ENCODE results near the gene SNX6.

DNA sequence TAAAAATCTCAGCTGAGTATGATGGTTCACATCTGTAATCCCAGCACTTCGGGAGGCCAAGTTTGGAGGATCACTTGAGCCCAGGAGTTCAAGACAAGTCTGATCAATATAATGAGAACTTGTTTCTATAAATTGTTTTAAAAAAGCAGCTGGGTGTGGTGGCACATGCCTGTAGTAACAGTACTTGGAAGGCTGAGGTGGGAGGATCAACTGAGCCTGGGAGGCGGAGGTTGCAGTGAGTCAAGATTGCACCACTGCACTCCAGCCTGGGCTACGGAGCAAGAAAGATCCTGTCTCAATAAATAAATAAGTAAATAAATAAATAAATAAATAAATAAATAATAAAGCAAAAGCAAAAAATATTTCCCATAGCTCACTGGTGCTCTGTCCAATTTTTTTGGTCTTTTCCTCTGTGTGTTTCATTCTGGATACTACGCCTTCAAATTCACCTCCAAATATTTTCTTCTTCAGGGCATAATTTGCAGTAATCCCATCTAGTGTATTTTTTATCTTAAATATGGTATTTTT lies 32.7 kb upstream of the SNX6 start:
- TF ChIP-seq, protein P1, sequence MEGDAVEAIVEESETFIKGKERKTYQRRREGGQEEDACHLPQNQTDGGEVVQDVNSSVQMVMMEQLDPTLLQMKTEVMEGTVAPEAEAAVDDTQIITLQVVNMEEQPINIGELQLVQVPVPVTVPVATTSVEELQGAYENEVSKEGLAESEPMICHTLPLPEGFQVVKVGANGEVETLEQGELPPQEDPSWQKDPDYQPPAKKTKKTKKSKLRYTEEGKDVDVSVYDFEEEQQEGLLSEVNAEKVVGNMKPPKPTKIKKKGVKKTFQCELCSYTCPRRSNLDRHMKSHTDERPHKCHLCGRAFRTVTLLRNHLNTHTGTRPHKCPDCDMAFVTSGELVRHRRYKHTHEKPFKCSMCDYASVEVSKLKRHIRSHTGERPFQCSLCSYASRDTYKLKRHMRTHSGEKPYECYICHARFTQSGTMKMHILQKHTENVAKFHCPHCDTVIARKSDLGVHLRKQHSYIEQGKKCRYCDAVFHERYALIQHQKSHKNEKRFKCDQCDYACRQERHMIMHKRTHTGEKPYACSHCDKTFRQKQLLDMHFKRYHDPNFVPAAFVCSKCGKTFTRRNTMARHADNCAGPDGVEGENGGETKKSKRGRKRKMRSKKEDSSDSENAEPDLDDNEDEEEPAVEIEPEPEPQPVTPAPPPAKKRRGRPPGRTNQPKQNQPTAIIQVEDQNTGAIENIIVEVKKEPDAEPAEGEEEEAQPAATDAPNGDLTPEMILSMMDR (IDR thresholded peaks at IDR 0.05): no peak
- no peak for TF ChIP-seq POLR2A (IDR thresholded peaks at IDR 0.05)

All from ovary (tissue), 3 donors.